OCI-LY3 (cell line): ENCODE measurements around the gene HEPN1.

Experiments
- H2AFZ ChIP-seq: fragments of 200-600, 300-600 bp; shearing (Covaris generic); 2 replicates; pipeline ENCODE4 v1.6.0; 2014; ENCODE audit warnings: antibody characterized with exemption, low read depth, low read length
- H3K27ac ChIP-seq: fragments of 200-600, 300-600 bp; sonication (generic); 2 replicates; pipeline ENCODE4 v1.5.1; 2014; ENCODE audit warnings: mild to moderate bottlenecking, low read length, moderate library complexity, mixed read lengths
- H3K27me3 ChIP-seq: fragments of 200-600, 300-600 bp; sonication (generic); 2 replicates; pipeline ENCODE4 v1.6.1; 2014; ENCODE audit warnings: low read depth, low read length, mixed read lengths
- H3K36me3 ChIP-seq: fragments of 200-600, 300-600 bp; sonication (generic); replicated peaks from 2 replicates; pipeline ENCODE3; 2014; ENCODE audit warnings: low read depth, low read length, mixed read lengths
- H3K4me1 ChIP-seq: fragments of 300-600, 200-600 bp; sonication (generic); 2 replicates; pipeline ENCODE4 v1.6.1; 2014; ENCODE audit warnings: low read length, mixed read lengths
- H3K4me2 ChIP-seq: fragments of 200-600, 300-600 bp; sonication (generic); 2 replicates; pipeline ENCODE4 v1.6.1; 2014; ENCODE audit warnings: low read length, mixed read lengths
- H3K4me3 ChIP-seq: fragments of 300-600, 200-600 bp; sonication (generic); 2 replicates; pipeline ENCODE4 v1.5.1; 2014; ENCODE audit warnings: antibody characterized with exemption, mild to moderate bottlenecking, low read length, moderate library complexity
- H3K79me2 ChIP-seq: fragments of 300-600, 200-600 bp; shearing (Covaris generic); 2 replicates; pipeline ENCODE4 v1.6.1; 2014; ENCODE audit warnings: mild to moderate bottlenecking, low read length, mixed read lengths
- H3K9ac ChIP-seq: fragments of 300-600, 200-600 bp; shearing (Covaris generic); 2 replicates; pipeline ENCODE4 v1.6.0; 2014; ENCODE audit warnings: mild to moderate bottlenecking, low read length, moderate library complexity
- H3K9me3 ChIP-seq: fragments of 200-600, 300-600 bp; shearing (Covaris generic); 2 replicates; pipeline ENCODE4 v1.6.1; 2014; ENCODE audit warnings: low read length, mixed read lengths; ENCODE audit not compliant: insufficient read depth
- H4K20me1 ChIP-seq: fragments of 200-600, 300-600 bp; sonication (generic); 2 replicates; pipeline ENCODE4 v1.6.1; 2016; ENCODE audit warnings: low read length, mixed read lengths; ENCODE audit not compliant: insufficient read depth
- EZH2phosphoT487 ChIP-seq: fragments of 200-600 bp; shearing (Covaris generic); IDR thresholded peaks from 2 replicates; pipeline ENCODE4 v1.6.1; 2018; ENCODE audit warnings: antibody characterized with exemption, mixed run types, low read depth
- TF ChIP-seq, protein P1 (sequence below): fragments of 200-600, 300-600 bp; sonication (generic); IDR thresholded peaks from 2 replicates; pipeline ENCODE4 v1.5.1; 2014; ENCODE audit warnings: antibody characterized with exemption, low read length, low read depth

Gene HEPN1

DNA sequence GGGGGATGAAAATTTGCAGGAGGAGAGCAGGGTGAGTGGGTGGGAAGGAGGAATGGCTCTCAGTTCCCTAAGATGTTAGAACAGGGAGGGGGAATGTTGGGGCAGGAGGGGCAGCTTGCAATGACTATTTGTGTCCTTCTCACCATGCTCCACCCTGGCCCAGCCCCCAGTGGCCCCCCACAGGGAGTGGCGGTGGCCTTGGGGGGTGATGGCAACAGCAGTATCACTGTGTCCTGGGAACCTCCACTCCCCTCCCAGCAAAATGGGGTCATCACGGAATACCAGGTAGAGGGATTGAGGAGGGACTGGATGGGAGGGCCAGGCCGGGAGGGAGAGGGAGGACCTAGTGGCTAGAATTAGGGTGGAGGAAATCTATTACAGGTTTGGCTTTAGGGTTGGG is 43.6 kb upstream of the HEPN1 start:
- Histone ChIP-seq H3K79me2 (no peaks in the 10 kb centered on the region), H4K20me1 (no peaks in the 10 kb centered on the region), H3K27me3 (peaks cover 8% of the 10 kb centered on the region; the same call in 1 of the 2 replicates), H3K27ac (no peak overlapping the region), H3K4me1 (peaks cover 4% of the 10 kb centered on the region; the same call in 1 of the 2 replicates), H3K4me2 (peak overlapping the region; percentile 82; the same call in 1 of the 2 replicates), H3K9me3 (no peaks in the 10 kb centered on the region), H3K4me3 (peak overlapping the region; percentile 92; the same call in 1 of the 2 replicates), H2AFZ (peak overlapping the region; percentile 92; the same call in 1 of the 2 replicates), H3K36me3 (no peaks in the 10 kb centered on the region), H3K9ac (no peak overlapping the region; the same call in 1 of the 2 replicates)
- TF ChIP-seq, protein P1, sequence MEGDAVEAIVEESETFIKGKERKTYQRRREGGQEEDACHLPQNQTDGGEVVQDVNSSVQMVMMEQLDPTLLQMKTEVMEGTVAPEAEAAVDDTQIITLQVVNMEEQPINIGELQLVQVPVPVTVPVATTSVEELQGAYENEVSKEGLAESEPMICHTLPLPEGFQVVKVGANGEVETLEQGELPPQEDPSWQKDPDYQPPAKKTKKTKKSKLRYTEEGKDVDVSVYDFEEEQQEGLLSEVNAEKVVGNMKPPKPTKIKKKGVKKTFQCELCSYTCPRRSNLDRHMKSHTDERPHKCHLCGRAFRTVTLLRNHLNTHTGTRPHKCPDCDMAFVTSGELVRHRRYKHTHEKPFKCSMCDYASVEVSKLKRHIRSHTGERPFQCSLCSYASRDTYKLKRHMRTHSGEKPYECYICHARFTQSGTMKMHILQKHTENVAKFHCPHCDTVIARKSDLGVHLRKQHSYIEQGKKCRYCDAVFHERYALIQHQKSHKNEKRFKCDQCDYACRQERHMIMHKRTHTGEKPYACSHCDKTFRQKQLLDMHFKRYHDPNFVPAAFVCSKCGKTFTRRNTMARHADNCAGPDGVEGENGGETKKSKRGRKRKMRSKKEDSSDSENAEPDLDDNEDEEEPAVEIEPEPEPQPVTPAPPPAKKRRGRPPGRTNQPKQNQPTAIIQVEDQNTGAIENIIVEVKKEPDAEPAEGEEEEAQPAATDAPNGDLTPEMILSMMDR: no peak
- no peak for TF ChIP-seq EZH2phosphoT487

GRCh38 chr11:124875943-124876817 is 42.9 kb upstream of the HEPN1 start:
- Histone ChIP-seq H3K4me2 (peak overlapping the region; percentile 82), H3K4me1 (peaks cover 4% of the 10 kb centered on the region; the same call in 1 of the 2 replicates), H3K9me3 (no peaks in the 10 kb centered on the region), H3K27me3 (peaks cover 8% of the 10 kb centered on the region; the same call in 1 of the 2 replicates), H3K79me2 (no peaks in the 10 kb centered on the region), H2AFZ (peak overlapping the region; percentile 92), H3K36me3 (no peaks in the 10 kb centered on the region), H3K9ac (peak overlapping the region; percentile 77), H3K27ac (peak overlapping the region; percentile 30; the same call in 1 of the 2 replicates), H4K20me1 (no peaks in the 10 kb centered on the region), H3K4me3 (peak overlapping the region; percentile 92)
- TF ChIP-seq, protein P1: peak; percentile 68
- no peak for TF ChIP-seq EZH2phosphoT487

- Histone ChIP-seq H2AFZ (peak overlapping the region; percentile 92), H4K20me1 (no peaks in the 10 kb centered on the region), H3K9ac (peak overlapping the region; percentile 77), H3K27me3 (0 out of 2 replicates have a peak, but pooled peaks cover 3% of the 10 kb centered on the region), H3K9me3 (no peaks in the 10 kb centered on the region), H3K4me3 (peak overlapping the region; percentile 92), H3K79me2 (no peaks in the 10 kb centered on the region), H3K36me3 (no peaks in the 10 kb centered on the region), H3K27ac (no peak overlapping the region), H3K4me1 (peaks cover 4% of the 10 kb centered on the region; the same call in 1 of the 2 replicates), H3K4me2 (peak overlapping the region; percentile 82)
- no peak for TF ChIP-seq EZH2phosphoT487
- TF ChIP-seq, protein P1: no peak
Observed at GRCh38 chr11:124876818-124877630, 42.0 kb upstream of the HEPN1 start.

DNA sequence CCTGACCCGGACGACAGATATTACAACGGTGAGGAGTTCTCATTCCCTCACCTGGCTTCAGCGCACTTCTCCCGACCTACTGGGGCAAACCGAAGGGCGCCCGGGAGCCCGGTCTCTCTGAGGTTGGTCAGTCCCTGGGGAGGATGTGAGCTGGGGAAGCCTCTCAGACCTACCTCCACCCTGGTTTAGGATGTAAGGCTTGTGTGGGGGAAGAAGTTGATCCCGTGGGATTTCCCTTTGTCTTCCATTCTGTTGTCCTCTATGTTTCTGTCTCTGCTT is 41.5 kb upstream of the HEPN1 start:
- Histone ChIP-seq H2AFZ (no peak overlapping the region), H3K9ac (no peak overlapping the region), H3K36me3 (no peaks in the 10 kb centered on the region), H3K4me3 (no peak overlapping the region), H3K27ac (no peak overlapping the region), H3K9me3 (no peaks in the 10 kb centered on the region), H3K4me1 (peaks cover 4% of the 10 kb centered on the region; the same call in 1 of the 2 replicates), H3K4me2 (no peak overlapping the region; the same call in 1 of the 2 replicates), H3K79me2 (no peaks in the 10 kb centered on the region), H3K27me3 (0 out of 2 replicates have a peak, but pooled peaks cover 3% of the 10 kb centered on the region), H4K20me1 (no peaks in the 10 kb centered on the region)
- no peak for TF ChIP-seq EZH2phosphoT487
- TF ChIP-seq, protein P1: no peak
